ENCODE results near the gene MIEF2. TPM values are rescaled to one million over a fixed set of nuclear protein-coding genes. Genes with fewer than 3 reads are reported as not detected.

Gene MIEF2
- total RNA-seq, 4 donors from 2014 or later: 12.8 to 34.5 (median 18.1) TPM

GRCh38 chr17:18235743-18236256 lies 24.7 kb upstream of the MIEF2 start:
- Histone ChIP-seq H3K27ac (no peak overlapping the region), H3K4me3 (no peak overlapping the region), H3K4me1 (no peaks in the 10 kb centered on the region), H3K27me3 (no peaks in the 10 kb centered on the region), H3K9me3 (no peaks in the 10 kb centered on the region), H3K36me3 (no peaks in the 10 kb centered on the region)
- intact Hi-C loops (cut with DNase I; ENCODE audit: low total_unique reads): no loop called here
- DNase-seq: no peak
- no peak for TF ChIP-seq POLR2A (IDR thresholded peaks at IDR 0.05)
- TF ChIP-seq CTCF (IDR thresholded peaks at IDR 0.05): no peak

- H3K9me3 ChIP-seq: no peaks in the 10 kb centered on the region
- H3K27ac ChIP-seq: no peak overlapping the region
- no peak overlapping the region for H3K4me3 ChIP-seq
- no peaks in the 10 kb centered on the region for H3K27me3 ChIP-seq
- no peaks in the 10 kb centered on the region for H3K4me1 ChIP-seq
- no peaks in the 10 kb centered on the region for H3K36me3 ChIP-seq
- TF ChIP-seq CTCF (IDR thresholded peaks at IDR 0.05): no peak
- no peak for TF ChIP-seq POLR2A (IDR thresholded peaks at IDR 0.05)
- intact Hi-C loops (cut with DNase I; ENCODE audit: low total_unique reads): no loop called here
- DNase-seq: no peak
These were observed 24.0 kb upstream of the MIEF2 start for GRCh38 chr17:18236494-18236893.

- Histone ChIP-seq H3K27ac (no peak overlapping the region), H3K4me3 (no peak overlapping the region), H3K9me3 (no peaks in the 10 kb centered on the region), H3K4me1 (no peaks in the 10 kb centered on the region), H3K36me3 (no peaks in the 10 kb centered on the region), H3K27me3 (no peaks in the 10 kb centered on the region)
- TF ChIP-seq POLR2A (IDR thresholded peaks at IDR 0.05): no peak
- intact Hi-C loops (cut with DNase I; ENCODE audit: low total_unique reads): no loop called here
- no peak for DNase-seq
These were observed 23.0 kb upstream of the MIEF2 start for GRCh38 chr17:18237461-18237860.

GRCh38 chr17:18238299-18238698 lies 22.2 kb upstream of the MIEF2 start:
- Histone ChIP-seq H3K36me3 (no peaks in the 10 kb centered on the region), H3K27ac (no peak overlapping the region), H3K4me1 (no peaks in the 10 kb centered on the region), H3K27me3 (no peaks in the 10 kb centered on the region), H3K4me3 (no peak overlapping the region), H3K9me3 (no peaks in the 10 kb centered on the region)
- intact Hi-C loops (cut with DNase I; ENCODE audit: low total_unique reads): no loop called here
- no peak for DNase-seq
- TF ChIP-seq CTCF (IDR thresholded peaks at IDR 0.05) (no peak), POLR2A (IDR thresholded peaks at IDR 0.05) (no peak)

- Histone ChIP-seq H3K27me3 (no peaks in the 10 kb centered on the region), H3K36me3 (no peaks in the 10 kb centered on the region), H3K9me3 (no peaks in the 10 kb centered on the region), H3K4me3 (no peak overlapping the region), H3K4me1 (no peaks in the 10 kb centered on the region), H3K27ac (no peak overlapping the region)
- TF ChIP-seq CTCF (IDR thresholded peaks at IDR 0.05) (no peak), POLR2A (IDR thresholded peaks at IDR 0.05) (no peak)
- no peak for DNase-seq
- intact Hi-C loops (cut with DNase I; ENCODE audit: low total_unique reads): no loop called here
These were observed 20.0 kb upstream of the MIEF2 start for GRCh38 chr17:18240449-18240848.
